HG03460 (cell line): ENCODE data around the gene TCF20.

Experiments used
- ATAC-seq: cut with Tn5 transposase; IDR thresholded peaks from one replicate; pipeline ENCODE4 v1.9.1; 2021; ENCODE audit not compliant: unreplicated experiment

TCF20 gene

DNA sequence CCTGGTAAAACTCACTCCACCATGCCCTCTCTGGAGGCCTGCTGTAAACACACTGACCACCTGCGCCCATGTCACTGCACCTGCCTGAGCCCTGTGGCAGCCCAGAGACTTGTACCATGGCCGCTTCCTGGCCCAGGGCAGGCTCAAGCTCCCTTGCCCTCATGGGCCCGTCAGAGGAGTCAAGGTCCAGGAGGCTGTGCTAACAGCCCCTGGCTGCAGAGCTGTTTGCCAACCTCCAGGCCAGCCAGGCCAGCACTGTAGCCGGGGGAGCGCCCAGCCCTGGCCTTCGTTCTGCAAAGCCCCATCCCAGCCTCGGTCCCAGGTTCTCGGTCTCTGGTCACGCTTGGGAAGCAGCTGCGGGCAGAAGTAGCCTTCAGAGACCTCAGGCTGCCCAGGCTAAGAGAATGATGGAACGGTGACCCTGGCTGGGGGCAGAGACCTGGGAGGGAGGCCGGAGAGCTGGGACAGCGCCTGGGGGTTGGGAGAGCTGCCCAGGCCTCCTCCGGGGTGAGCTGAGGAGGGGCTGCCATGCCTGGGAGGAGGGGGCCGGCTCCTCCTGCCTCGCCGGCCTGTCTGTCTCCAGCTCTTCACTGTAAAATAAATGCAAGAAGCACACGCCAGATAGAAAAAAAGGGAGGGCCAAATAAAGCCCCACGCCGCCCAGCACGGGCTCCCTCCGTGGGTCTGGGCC, 11.9 kb upstream of the TCF20 start:
- ATAC-seq, result no peak

DNA sequence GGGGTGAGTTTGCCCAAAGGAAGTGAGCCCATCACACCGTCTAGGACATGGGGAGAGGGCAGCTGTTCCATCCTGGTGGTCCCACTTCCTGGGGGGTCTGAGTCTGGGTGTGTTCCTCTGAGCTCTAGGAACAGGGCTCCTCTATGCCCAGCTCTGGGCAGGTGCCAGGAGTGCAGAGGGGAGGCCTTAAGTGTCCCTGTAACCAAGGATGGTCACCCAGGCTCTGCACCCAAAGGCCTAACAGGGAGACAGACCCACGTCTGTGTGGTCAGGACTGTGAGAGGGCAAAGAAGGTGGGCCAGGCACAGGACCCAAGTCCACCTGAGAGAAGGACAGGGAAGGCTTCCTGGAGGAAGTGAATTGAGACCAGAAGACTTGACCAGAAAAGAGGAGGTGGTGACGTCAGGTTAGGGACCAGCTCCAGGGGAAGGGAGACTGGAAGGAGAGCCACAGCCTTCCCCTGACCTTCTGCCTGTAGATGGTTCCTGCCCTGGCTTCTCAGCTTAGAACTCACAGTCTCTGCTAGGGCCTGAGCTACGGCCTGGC, 11.3 kb upstream of the TCF20 start:
- no peak for ATAC-seq

DNA sequence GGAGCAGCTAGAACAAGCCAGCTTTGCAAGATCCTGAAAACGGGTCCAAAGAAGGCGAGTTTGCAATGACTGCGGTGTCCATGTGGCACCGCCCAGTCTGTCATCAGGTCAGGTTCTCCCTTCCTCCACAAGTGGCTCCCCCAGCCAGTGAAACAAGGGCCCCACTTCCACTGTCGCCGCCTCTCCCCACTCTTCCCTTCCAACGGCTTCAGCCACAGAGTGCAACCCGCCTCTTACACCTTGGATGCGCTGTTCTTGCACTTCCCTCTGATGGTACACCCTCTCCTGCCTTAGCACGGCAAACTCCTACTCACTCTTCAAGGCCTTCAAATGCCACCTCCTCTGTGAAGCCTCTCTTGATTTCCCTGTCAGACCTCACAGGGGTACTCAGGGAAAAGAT, 10.8 kb upstream of the TCF20 start:
- no peak for ATAC-seq

DNA sequence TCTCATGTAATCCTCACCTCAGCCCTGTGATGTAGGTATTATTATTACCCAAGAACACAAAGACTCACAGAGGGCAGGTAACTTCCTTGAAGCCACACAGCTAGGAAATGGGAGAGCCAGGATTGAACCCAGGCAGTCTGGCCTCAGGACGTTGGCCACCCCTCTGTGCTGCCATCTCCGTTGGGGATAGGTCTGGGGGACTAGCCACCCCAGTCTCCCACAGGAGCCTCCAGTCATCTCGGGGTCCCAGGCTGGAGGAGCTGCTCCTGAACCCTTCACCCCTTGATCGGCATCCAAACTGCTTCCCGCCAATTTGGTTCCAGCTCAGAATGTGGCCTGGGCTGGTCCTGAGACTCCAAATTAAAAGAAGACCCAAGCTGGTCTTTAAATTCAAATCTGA, 10.4 kb upstream of the TCF20 start:
- ATAC-seq, result no peak

DNA sequence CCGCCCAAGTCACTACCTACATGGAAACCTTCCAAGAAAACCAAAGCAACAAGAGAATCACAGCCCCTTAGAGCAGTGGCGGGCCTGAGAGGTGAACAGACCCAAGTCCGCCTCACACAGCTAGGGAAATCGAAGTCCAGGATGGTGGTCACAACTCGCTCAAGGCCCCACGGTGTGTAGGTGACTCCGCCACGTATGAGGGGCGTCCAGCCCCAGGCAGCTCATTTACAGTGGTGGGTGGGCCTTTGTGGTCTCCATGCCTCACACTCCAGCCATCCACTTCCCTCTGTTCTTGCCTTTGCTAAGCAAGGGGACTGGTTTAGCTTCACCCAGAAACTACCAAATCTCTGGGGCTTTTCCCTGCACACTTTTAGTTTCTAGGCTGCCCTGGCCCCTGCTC, 9.7 kb upstream of the TCF20 start:
- ATAC-seq, result no peak

DNA sequence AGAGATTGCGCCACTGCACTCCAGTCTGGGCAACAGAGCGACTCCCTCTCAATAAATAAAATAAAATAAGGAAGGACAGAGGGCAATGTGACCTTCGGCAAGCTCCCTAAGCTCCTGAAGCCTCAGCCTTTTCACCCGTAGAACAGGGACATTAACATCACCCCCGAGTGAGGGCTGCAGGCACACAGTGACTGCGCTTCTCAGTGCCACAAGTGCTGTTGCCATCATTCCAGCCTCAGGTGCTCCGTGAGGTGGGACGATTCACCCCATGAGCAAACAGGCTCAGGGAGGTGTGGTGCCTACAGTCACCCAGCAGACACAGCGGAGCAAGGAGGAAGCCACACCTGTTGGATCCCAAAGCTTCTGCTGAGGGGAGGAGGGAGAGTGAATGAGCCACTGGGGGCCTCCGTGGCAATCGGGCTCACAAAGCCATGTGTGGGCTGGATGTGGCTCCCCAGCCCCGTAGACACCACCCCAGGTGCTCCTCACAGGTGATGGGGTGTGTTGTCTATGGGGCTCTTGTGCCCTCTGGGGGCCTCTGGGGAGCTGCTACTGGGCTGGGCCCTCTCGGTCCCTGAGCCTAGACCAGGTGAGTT, 9.1 kb upstream of the TCF20 start:
- no peak for ATAC-seq

DNA sequence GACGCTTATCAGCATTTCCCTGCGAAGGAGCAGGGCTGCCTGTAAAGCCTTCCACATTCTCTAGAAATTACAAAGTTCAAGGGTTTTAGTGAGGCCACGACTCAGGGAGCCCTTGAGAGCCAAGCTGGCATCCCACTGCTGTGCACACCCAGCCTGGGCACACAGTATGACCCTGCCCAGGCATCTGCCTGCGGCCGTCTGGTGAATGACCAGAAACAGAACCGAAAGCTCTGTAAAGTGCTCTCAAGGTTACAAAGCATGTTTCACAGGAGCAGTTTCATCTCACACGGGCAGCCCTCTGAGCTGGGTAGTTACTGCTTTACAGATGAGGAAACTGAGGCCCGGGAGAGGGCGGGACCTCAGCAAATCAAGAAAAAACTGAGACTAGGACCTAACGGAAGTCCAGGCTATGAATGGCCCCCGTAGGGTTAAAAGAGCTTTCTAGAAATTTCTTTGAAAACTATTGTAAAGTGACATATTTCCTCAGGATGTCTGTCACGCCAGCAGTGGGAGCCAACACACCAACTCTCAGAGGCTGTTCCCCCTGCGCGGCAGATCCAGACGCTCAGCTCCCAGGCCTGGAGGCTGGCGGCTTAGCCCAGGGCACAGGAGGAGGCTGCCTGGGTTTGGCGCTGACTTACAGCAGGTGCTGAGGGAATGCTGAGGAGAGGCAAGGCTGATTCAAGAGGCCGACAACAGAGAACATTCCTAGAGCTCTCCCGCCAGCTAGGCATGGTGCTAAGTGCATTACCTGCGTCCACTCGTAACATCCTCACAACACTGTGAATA, 7.7 kb upstream of the TCF20 start:
- no peak for ATAC-seq

DNA sequence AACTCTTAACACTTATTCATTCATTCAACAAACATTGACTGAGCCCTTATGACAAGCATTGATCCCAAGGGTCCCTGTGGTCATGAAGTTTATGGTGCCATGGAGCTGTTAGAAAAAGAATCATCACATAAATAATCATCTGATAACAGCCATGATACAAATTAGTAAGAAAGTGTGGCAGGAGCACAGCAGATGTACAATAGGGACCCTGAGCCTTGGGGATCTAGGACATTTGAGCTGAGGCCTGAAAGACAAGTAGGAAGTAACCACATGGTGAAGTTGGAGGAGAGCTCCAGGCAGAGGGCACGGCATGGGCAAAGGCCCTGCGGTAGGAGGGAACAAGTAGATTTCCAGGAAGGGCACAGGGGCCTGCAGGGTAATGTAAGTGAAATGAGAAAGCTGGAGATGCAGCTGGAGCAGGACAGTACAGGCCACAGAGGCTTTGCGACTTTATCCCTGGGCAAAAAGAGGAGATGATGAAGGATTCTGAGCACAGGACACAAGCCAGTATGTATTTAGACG, 6.8 kb upstream of the TCF20 start:
- no peak for ATAC-seq

DNA sequence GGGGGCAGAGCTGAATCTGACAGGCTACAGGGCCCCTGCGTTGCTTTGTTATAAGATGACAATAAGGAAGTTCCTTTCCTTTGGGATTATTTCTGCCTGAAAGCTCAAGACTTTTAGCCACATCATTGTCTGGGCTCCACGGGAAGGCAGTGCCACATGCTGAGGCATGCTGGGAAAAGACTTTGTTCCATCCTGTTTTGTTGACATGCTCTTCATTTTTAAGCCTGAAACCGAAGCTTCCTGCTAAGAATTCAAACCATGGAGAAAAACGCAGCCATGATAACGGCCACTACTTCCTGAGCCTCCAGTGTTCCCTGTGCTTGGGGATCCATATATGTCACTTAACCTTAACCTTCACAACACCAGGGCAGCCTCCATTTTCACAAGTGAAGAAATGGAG, 5.5 kb upstream of the TCF20 start:
- ATAC-seq, result no peak

DNA sequence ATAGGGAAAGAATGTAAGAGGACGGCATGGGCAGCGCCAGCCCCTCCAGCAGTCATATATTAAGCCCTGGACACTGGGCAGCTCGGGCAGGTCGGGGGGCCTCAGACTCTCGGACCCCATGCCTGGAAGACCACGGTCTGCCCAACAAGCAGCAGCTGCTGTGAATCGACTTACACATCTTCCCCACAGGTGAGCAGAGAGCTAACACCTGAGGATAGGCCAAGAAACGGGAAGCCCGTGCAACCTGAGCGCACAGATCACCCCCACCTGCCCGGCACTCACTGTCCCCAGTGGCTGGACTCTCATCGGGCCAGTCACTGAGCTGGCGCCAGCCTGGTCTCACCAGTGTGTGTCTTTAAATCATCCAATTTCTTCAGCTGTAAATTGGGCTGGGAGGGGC, 4.7 kb upstream of the TCF20 start:
- no peak for ATAC-seq

DNA sequence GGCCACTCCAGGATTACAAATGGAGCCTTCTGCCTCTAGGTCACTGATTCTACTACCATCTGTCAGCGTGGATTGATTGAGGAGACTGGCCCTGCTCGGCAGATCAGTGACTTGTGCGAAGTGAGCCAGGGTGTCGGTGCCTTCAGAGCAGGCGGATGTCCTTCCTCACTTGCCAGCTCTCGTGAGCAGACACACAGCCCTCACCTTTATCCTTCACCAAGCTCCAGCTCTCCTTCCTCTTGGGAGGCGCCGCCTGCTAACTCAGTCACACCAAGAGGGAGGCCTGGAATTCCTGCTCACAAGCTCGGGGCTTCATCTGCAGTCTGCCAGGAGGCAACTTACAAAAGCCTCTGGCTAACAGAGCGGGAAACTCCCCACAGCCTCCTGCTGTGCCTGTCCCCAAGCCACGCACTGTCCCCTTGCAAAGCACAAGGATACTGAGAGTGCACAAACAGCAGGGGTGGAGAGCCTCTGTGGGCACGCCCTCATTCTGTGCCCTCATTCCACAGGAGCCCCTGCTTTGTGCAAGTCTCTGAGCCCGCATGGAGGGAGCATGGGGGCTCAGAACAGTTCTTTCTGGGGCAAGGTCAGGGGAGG, 3.5 kb upstream of the TCF20 start:
- ATAC-seq, result no peak

DNA sequence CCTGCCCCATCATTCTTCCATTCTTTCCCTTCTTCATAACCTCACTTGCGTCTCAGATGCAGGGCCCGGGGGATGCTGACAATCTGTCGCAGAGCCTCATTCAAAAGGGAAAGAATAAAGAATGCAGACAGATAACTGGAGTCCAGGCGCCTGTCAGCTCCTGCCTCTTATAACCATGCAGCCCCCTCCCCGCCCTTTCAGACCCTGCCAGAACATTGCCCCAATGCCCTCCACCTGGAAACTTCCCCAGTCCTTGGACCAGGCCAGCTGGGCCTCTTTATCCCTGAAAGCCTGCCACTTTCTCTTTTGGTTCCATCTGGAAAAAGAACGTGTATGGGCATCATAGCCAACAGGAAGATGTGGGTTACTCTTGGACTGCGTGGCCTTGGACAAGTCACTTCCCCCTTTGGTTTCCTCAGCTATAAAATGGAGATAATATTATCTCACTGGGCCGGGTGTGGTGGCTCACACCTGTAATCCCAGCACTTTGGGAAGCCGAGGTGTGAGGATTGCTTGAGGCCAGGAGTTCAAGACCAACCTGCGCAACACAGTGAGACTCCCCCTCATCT, 2.1 kb upstream of the TCF20 start:
- no peak for ATAC-seq

DNA sequence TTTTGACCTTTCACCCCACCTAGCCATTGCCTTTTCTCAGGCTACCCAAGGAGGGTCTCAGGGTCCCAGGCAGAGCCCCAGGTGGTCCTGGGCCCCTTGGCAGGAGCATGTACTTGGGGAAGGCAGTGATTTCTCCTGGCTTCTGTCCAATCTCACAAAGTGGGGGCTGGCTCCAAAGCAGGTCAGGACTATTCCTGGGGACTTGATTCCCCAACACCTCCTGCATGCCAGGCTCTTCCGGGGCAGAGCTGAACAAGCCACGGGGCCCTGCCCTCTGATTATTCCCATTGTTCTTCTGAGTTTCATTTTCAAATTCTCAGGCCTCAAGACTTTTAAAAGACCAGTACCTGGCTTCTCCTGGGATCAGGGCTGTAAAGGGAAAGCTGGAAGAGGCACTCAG, 1.5 kb upstream of the TCF20 start:
- ATAC-seq, result no peak

DNA sequence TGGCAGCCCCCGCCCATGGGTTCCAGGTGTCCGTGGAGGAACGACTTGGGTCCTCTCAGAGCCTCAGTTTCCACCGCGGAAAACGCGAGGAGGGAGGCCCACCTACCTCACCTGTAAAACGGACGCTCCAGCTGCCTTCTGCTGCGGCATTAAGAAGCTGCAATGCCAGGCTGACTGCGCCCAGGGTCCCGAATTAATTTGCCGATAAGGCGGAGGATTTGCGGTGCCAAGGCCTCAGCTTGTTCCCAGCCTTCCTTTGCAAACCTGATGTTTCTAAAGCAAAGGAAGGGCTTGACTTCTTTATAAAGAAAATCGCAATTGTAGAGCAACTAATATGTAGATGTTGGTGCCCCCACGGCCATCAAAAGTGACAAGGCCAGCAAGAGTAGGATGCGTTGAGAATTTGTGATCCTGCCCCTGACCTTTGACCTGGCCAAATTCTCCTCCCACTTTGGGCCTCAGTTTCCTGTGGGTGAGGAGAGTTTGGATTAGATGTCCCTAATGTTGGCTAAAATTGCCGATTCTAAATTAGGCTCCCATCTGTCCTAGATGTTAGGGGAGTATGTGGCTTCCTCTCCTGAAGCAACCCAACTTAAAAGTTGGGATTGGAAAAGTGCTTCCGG, 849 bp upstream of the TCF20 start:
- ATAC-seq, result no peak

DNA sequence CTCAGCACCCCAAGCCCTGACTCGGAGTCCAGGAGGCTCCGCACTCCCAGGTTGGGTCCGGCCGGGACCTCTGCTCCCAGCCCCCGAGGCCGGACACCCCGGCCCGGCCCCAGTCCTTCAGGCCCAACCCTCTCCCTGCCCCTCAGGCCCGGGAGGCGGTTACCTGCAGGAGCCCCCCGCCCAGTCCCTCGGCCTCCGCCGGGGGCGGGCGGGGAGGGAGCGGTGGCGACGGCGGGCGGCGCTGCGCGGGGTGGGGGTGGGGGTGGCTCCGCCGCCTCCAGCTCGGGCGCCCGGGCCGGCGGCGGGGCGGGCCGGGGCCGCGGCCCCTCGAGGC, 310 bp downstream of the TCF20 start:
- peak; percentile 26 for ATAC-seq

DNA sequence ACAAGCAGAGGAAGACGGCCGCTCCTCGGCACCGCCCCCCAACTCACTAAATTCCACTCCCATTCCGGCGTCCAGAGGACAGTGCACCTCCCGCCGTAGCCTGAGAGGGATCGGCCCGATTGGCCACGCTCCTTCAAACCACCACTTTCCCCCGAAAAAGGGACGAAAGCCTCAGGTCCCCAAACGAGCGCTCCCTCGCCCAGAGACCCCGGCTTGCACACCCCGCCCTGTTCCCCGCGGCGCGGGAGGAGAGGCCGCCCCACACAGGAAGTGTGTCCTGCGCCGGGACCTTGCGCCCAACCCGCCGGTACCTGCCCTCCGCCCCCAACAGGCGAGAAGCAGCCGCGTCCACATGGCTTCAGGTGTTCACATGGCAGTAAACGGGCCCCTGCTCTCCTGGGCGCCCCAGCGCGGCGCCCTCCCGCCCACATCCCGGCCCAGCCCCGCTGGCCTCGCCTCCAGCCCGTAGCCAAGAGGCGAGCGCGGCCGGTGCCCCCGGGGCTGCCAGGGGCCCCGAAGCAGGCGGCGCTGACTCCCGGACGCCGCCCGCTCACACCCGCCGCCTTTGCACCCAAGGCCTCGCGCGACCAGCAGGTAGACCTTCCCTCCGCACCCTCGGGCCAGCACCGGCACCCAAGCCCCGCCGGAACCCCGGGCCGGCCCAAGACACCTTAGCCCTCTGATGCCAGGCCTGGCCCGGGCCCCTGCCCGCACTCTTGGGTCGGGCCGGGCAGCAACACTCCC, 849 bp downstream of the TCF20 start:
- ATAC-seq, result peak; percentile 48

DNA sequence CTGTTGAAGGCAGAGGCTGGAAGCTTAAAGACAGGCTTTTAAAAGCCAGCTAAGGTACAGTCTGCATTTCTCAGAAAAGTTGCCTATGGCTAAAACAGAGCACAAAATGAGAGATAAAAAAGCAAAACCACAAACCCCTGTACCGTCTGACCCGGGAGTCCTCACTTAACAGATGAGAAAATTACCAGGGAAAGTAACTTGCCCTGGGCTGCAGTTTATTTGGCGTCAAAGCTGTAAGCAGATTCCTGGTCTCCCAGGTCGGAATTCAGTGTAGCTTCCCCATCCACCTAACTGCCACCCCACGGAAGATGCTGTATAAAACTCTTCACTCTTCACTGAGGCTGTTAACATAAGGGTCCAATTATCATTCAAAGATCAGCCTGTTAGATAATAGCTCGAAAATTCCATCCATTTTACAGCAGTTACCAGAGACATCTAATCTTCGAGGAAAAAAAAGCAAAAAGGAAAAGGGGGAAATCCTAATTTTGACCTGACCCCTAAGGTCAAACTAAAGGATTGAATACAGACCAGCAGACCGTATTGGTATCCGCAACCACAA, 1.5 kb downstream of the TCF20 start:
- no peak for ATAC-seq

DNA sequence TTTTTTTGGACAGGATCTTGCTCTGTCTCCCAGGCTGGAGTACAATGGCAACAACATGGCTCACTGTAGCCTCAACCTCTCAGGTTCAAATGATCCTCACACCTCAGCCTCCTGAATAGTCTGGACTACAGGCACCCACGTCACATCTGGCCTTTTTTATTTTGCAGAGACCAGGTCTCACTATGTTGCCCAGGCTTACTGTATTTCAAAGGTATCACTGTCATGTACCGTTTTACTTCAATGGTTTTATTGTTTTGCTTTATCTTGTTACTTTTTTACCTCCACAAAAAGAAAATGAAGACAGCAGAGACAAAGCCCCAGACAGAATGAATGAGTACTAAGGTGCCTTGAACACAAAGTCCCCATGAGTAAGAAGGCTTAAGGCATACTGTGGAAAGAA, 5.1 kb downstream of the TCF20 start:
- ATAC-seq, result no peak

DNA sequence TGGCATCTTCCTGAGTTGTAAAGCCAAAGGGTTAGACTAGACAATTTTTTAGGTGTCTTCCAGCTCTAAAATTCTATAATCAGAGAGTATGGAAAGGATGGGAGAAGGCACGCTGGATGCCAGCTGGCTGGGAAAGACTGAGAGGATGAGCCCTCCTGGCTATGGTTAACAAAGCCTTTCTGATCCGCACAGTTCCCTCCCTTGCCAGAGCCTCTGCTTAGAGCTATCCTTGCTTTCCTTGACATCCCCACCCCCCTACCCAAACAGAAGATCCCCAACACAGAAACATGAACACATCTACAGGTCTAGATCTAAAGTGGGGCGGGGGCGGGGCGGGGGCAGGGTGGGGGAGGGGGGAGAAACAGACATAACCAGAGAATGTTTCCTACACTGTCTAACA, 6.5 kb downstream of the TCF20 start:
- no peak for ATAC-seq

DNA sequence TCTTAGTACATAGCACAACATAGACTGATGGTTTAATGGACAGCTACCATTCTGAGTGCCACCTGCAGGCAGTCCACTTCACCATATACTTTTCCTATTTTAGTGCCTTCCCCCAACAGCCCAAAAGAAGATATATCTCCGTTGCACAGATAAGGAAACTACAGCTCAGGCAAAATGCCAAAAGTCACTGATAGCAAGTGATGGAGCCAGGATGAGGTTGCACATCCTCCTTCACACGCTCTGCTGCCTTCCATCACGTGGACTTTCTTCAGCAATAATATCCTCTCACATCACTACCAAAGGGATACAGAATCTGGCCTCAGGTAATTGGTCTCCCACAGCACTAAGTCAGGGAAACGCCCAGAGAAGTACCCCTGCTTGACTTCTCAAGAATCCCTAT, 7.5 kb downstream of the TCF20 start:
- ATAC-seq, result no peak
